ENCODE measurements around the gene KIAA2012.
"Not testable (repeated sequence)": the region's sequence is repeated elsewhere in the genome, so short reads cannot be mapped to it uniquely, and the experiment has no call there.

The KIAA2012 gene

DNA sequence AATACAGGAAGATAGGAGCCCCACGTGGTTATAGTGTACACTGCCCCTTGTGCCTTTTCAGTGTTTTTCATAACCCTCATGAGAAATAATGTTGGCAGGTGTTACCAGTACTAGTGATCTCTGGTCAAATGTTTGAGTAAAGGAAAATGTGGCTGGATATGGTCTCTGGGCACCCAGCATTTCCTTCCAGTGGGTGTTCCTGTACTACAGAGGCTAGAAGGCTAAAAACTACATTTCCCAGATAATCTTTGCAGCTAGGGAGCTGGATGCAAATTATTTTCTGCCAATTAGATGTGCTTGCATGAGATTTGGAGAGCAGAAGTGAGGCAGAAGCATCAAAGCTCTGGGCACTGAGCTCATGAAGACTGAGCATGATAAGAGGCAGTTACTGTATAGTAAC lies 45.1 kb downstream of the KIAA2012 start:
- DNase-seq = no peak

- DNase-seq = no peak
Measured at GRCh38 chr2:202120828-202121227, 47.8 kb downstream of the KIAA2012 start.

DNA sequence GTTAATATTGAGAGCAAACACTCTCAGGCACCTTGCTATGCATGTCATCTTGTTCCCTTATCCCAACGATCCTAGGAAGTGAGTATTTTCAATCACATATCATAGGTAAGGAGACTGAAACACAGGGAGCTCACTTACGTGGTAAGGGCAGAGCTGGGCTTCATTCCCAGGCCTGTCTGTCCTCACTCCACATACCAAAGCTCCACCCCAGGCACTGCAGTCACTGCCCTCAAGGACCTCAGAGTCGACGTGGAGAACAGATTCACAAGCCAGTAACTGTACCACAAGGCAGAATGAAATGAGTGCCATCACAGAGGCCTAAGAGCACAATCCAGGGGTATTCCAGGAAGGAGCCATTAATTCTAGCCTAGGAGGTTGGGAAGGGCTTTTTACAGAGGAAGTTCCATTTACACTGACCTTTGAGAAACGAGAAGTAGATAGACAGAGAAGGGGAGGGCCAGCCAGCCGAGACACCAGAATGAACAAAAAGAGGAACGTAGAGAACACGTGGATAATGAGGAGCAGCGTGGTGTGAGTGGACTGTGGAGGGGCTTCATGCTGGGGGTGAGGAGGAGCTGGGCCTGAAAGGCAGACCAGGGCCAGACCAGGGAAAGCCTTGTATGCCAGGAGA lies 48.6 kb downstream of the KIAA2012 start:
- DNase-seq = no peak

DNA sequence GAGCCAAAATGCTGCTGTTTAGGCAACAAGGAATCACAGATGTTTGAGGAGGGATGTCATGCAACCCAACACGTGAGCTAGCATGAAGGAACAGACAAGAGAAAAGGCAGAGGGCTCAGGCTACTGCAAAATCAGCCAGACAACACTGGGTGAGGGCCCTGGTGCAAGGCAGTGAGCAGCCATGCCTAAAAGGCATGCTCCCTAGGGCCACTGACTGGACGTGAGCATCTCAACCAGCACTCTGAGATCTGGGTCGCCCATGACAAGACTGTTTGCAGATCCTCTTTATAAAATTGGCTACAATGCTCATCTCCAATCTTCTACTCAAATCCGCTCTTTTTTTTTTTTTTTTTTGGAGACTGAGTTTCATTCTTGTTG lies 49.1 kb downstream of the KIAA2012 start:
- no peak for DNase-seq

DNA sequence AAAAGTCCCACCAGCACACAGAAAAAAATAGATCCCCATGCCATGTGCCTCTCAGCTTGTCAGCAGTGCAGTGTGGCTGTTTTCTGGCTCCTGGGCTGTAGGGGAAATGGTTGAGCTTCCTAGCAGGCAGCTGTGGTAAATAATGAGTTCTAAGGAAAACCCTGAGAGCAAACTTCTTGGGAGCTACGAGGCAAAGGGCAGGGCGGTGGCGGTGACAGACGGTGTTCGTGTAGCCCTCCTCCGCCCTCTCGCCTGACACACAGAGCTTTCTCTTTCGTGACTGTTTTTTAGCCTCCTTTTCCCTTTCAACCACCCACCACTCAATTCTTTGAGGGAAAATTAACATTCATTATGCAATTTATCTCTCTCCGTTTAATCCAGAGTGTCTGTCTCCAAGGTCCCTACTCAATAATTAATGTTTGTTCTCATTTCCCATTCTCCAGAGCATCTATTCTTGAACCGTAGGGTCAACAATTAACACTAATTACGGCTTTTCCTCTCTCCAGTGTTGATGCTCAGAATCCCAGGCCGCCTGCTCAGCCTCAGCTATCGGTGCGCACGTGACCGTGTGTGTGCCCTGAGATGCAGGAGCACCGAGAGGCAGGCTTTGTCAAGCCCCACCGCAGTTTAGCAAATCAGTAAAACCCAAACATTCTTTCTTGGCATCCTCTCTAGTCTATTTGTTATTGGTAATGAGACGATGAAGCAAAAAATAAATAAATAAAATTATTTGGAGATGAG lies 50.1 kb downstream of the KIAA2012 start:
- DNase-seq = no peak

DNA sequence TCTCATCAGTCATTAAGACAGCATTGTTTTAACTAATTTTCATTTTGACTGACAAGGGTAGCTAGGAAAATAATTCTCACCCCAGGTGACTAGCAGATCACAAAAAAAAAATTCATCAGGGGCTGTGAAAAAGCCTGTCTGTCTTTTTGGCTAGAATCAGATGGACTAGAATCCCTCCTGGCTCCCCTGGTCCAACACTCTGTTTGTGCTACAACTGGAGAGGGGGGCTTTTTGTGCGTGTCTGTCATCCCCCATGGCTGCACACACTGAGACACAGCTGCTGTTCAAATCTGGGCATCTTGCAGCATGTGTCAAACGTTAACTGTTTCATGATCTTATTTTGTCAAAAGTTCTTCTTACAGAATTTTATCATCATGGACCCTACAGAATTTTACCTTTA lies 51.2 kb downstream of the KIAA2012 start:
- DNase-seq = no peak

DNA sequence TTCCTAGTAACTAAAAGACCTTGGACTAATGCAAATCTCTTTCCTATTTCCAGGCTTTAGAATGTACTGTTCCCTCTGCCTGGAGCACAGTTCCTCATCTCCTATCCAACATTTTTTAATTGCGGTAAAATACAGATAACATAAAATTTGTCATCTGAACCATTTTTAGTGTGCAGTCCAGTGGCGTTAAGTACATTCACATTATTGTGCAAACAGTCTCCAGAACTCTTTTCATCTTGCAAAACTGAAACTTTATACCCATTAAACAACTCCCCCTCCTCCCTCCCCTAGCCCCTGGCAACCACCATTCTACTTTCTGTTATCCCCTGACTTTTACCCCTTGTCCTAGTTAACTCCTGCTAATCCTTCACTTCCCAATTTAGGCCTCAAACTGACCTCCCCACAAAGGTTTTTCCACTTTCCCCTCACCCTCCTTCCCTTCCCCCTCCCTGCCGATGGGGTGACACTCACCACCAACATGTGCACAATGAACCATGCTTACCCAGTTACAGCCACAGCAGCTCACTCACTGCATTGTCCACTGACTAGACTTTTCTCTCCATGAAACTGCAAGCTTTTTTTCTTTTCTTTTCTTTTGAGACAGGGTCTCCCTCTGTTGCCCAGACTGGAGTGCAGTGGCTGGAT lies 54.8 kb downstream of the KIAA2012 start:
- no peak for DNase-seq

DNA sequence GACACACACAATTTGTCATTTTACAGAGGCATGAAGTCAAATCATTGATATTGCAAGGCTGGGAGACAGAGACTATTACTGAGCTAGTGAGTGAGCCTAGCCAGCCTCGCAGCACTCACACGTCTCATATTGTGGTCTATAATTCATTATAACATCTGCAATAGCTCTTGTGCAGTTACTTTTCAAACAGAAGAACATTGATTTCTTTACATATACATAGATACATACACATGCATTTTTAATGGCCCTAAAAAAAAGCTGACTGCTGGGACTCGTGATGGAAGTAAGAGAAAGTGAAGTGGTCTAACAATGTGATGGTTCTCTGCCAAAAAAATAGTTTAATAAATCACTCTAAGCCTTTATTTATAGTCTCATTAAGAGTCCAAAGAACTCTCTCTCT lies 56.8 kb downstream of the KIAA2012 start:
- no peak for DNase-seq

DNA sequence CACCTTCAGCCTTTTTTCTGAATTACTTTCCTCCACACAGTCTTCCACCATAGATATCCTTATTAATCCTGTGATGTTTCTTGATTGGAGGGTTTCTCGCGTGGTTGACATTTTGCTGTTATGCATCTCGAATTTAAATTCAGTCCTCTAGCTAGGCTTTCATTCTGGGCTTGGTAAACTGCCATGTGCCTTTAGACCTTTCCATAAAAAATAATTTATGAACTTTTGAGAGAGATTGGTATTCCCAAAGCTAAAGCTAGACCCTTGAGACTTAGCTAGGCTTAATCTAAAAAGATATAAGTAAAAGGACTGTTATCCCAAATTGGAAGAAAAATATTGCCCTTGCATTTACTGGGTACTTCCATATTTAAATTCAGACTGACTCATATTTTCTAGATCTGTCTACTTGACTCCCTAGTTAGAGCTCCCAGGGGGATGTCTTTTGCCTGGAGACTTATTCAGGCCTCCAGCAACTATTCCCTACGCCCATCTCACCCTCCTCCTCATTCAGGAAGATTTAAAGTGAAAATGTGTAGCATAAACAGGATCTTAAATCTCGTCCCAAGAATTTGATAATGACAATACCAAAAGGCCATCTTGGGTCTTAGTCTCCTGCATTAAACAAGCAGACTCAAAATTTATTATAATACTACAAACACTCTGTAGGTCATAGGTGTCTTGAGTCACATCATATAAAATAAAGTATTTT lies 60.3 kb downstream of the KIAA2012 start:
- DNase-seq = no peak

DNA sequence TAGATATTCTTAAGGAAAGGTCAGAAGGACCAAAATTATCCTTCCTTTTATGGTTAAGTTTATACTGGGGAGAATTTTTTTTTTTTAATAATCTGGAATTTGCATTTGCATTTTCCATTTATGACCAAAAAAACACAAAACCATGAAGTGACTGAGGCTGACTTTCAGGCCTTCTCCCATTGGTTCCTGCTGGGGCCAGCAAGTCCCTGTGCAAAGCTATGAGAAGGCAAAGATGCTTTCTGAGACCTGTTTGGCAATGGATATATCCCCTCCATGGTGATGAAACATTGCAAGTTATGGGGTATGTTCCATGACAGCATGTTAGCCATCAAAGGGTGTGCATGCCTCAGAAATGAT lies 60.8 kb downstream of the KIAA2012 start:
- no peak for DNase-seq

- no peak for DNase-seq
Measured at GRCh38 chr2:202135091-202135874, 62.2 kb downstream of the KIAA2012 start.

DNA sequence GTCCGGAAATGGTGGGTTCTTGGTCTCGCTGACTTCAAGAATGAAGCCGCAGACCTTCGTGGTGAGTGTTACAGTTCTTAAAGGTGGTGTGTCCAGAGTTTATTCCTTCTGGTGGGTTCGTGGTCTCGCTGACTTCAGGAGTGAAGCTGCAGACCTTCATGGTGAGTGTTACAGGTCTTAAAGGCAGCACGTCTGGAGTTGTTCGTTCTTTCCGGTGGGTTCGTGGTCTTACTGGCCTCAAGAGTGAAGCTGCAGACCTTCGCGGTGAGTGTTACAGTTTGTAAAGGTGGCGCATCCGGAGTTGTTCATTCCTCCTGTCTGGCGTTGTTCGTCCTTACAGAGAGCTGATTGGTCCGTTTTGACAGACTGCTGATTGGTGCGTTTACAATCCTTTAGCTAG lies 63.0 kb downstream of the KIAA2012 start:
- DNase-seq = not testable (repeated sequence)

DNA sequence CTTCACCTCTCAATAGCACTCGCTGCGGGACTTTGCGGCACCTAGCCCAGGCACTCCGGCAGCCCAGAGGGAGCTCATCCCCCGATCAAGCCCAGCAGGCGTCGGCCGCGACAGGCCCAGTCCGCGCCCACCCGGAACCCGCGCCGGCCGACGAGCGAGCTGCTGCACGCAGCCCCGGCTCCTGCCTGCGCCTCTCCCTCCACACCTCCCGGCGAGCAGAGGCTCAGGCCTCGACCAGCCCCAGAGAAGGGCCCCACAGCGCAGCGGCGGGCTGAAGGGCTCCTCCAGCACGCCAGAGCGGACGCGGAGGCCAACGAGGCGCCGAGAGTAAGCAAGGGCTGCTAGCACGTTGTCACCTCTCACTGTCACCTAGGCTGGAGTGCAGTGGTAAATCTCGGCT lies 63.5 kb downstream of the KIAA2012 start:
- DNase-seq = no peak

DNA sequence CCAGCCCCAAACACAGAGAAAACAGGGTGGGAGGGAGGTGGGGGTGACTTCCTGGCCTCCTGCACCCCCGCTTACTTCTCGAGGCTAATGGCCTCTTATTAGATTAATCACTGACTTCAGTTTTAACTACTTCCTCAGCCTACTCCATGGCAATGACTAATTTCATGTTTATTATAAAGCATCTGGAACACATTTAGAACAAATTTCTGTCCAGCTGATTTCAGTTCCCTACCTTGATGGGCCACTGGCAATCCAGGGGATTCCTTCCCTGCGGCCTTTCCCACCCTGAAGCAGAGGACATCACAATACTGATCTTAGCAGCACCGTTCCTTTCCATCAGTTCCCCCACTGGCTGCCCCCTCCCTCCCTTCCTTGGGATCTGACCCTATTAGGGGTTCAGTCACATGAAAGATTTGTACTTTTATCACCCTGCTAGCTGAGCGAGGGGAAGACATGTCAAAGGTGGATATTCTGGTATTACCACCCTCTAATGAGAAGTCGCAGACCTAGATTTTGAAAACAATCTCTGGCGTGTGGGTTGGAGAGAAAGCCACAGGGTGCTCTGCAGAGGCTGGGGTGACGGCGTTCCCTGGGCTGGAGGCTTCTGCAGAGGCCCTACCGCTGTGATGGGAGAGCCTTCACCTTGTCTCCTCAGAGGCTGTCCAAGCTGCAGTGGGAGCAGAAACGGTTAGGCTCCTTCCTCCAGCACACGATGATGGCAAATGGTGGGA lies 67.6 kb downstream of the KIAA2012 start:
- no peak for DNase-seq

- DNase-seq = no peak
Measured at GRCh38 chr2:202141329-202141947, 68.4 kb downstream of the KIAA2012 start.

DNA sequence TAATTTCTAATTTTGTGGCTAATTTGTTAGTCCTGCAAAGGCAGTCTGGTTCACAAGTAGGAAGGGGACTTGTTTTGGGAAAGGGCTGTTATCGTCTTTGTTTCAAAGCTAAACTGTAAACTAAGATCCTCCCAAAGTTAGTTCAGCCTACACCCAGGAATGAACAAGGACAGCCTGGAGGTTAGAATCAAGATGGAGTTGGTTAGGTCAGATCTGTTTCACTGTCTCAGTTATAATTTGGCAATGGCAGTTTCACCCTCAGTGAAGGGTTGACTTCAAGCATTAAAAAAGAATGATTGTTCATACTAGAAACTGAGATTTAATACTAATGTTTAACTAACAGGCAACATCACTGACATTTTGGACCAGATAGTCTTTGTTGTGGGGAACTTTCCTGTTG lies 69.5 kb downstream of the KIAA2012 start:
- no peak for DNase-seq

DNA sequence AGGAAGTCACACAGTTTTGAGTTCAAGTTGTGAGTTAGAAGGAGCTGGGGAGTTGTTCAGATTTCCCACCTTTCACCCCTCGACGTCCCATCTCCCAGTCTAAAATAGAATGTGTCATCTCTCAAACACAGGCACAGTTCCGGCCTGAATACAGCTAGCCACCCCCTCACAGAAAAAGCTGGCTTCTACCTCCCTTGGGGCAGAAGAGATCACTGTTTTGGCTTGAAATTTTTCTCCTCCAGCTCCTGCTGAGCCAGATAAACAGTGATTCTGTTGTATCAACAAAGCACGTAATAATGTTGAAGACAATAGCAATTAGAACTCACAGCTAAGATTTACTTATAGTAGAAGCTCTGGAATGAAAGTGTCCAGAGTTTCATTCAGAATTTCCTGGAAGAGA lies 74.7 kb downstream of the KIAA2012 start:
- DNase-seq = no peak

DNA sequence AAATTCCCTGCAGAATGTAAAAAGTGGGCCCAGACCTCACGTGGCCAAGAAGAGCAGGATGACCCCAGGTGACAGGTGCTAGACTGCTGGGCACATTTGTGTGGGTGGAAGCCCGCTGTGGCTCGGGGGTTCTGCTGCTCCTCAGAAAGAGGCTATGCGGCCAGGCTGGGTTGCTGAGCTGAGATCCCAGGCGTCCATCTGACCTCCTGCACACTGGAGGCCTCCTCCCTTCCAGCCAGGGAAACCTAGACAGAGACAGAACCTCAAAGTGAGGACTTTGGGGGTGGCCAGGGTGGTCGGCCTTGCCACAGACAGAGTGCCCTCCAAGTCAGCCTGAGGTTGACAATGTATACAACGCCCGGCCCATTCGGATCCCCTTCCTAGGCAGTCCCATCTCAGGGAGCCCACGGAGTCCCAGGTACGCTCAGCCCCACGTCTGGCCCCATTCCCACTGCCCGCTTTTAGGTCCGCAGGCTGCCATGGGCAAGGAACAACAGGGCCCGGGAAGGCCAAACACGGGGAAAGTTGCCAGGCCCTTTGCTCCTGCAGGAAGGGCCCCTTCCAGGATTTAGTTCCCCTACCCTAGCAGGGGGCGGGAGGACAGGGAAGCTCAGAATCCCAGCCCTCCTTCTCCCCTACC lies 75.6 kb downstream of the KIAA2012 start:
- DNase-seq = no peak

DNA sequence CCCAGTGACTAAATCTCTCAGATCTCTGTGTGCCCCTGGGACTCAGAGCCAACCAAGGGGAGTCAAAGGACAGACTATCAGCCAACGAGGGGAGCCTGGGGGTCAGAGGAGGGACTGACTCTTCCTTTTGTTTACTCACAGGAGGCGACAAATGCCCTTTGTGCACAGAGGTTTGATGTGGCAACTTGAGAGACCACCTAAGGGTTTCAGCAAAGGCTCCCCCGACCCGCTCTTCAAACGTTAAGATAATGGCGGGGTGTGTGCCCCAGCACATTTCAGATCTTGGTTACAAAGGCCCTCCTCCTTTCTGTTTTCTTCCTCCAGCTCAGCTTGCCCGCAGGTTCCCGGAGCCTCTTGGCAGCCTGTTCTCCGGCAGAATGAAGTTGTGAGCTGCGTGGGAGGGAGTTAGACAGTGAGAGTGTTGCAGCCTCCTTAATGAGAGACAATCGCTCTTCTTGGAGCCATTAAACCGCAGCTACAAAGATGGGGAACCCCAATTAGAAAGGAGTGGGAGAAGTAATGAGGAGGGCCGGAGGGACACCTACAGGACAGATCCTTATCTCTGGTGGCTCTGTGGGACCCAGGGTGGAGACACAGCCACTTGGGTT lies 76.2 kb downstream of the KIAA2012 start:
- DNase-seq = no peak

DNA sequence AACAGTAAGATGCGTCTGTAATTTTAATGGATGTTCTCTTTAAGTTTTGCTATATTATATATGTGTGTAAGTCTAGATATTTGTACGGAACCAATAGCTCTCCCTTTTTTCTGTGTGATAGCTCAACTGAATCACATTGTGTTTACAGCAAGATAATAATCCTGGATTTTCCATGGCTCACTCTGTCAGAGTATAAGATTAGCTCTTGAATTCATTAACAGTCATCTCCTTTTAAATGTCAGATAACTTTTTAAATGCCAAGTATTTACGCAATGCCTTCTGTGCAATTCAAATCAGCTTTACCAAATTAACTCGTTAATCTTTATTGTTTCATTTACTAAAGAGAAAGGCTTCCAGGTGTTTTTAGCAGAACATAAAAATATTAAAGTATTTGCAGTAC lies 76.9 kb downstream of the KIAA2012 start:
- DNase-seq = no peak

Data from activated CD4-positive, alpha-beta T cell treated with anti-CD3 and anti-CD28 coated beads, Interleukin-2, amount 50 U/mL, for 48 hours (primary cell).